Superior temporal gyrus (tissue), 1 donor: ENCODE measurements around the gene RBM20.
A peak's percentile ranks its signal among the peaks of the same experiment; 100 is the strongest.

Source experiments
- DNase-seq: peaks from one replicate; pipeline ENCODE4 v3.0.0-alpha.2; 2016; ENCODE audit errors: extremely low spot score

RBM20 gene

DNA sequence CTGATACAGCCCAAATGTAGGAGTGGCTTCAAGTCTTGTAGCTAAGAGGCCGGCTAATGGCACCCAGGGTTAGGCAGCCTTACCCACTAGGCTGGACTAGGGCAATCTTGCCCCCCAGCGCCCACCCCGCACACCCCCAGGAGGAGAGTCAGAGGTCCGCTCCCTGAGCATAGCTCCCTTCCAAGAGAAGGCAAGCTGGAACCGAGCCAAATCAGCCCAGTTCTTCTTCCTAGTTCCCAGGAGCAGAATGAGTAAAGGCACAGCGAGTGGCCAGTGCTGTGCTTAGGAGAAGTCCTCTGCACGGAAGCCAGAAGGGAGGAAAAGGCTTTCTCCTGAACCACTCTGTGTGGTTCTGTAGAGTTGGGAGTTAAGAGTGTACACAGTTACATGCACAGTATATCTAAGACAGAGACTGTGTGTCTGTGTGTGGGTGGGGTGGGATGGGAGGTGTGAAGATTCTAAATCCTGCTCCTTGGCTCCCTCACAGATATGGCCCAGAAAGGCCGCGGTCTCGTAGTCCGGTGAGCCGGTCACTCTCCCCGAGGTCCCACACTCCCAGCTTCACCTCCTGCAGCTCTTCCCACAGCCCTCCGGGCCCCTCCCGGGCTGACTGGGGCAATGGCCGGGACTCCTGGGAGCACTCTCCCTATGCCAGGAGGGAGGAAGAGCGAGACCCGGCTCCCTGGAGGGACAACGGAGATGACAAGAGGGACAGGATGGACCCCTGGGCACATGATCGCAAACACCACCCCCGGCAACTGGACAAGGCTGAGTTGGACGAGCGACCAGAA is 167.8 kb downstream of the RBM20 start:
- no peak for DNase-seq

DNA sequence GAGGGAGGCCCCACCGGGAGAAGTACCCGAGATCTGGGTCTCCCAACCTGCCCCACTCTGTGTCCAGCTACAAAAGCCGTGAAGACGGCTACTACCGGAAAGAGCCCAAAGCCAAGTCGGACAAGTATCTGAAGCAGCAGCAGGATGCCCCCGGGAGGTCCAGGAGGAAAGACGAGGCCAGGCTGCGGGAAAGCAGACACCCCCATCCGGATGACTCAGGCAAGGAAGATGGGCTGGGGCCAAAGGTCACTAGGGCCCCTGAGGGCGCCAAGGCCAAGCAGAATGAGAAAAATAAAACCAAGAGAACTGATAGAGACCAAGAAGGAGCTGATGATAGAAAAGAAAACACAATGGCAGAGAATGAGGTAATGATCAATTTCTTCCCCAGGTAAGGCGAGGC is 168.4 kb downstream of the RBM20 start:
- DNase-seq, result no peak

DNA sequence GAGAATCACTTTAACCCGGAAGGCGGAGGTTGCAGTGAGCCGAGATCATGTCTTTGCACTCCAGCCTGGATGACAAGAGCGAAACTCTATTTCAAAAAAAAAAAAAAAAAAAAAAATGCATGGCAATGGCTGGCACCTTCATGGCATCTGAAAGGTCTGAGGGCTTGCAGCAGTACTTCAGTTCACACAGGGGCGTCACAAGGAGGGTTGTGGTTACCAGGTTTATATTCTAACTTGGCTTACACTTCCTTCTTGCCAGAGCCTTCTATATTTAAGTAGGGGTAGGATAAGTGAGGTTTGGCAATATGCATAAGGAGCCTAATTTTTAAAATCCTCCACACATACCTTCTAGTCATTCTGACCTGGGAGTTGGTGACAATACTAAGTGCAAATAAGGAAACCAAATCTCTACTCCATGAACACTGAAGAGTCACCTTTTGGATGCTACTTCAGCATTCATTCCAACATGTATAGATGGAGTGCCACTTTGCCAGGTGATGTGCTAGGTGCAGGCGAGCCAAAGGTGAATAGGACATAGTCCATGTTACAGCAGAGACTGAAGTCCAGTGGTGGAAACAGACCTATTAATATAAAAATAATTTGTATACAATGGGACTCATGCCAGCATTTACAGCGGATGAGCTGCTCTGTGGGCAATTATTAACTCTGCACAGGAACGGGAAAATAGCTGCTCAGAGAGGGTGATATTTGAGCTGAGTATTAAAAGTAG is 169.8 kb downstream of the RBM20 start:
- no peak for DNase-seq

DNA sequence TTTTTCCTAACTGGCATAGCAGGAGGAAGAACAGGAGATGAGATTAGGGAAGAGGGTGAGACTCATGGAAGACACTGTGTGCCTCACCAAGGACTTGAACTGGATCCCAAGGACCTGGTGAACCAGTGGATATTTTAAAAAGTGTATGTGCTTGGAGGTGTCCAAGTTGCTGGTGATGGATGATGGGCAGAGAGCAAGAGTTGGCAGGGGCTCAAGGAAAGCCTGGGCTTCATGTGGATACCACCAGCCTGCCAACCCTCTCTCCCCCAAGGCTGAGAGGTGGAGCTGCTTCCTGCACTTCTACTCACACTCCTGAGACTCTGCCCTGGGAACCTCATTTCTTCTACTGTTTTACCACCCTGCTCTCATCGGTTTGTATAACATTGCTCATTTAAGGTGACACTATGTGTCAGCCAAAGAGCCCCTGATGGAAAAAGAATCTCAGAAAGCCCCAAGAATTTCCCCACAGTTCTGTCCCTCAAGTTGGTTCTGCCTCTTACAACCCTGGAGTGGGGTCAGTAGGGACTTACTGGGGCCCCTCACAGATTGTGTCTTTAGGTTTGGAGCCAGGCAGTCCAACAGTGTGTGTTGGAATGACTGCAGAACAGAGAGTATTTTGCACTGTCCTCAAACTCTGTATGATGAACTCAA is 171.3 kb downstream of the RBM20 start:
- DNase-seq, result no peak

DNA sequence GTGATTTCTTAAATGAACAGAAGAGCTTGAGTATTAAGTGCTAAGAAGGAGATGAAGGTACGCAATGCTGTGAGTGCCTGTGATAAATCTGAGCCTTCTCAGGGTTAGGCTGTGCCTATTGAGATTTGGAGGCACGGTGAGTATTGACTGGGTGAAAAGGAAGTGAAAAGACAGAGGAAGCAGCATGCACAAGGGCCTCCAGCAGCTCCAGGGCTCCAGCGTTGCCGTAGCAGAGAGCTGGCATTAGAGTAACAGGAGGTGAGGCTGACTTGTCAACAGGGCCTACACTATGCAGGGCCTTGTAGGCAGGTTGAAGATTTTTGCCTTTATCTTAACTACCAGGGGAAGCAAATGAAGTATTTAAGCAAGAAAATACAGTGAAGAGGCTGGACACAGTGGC is 173.5 kb downstream of the RBM20 start:
- DNase-seq, result no peak

DNA sequence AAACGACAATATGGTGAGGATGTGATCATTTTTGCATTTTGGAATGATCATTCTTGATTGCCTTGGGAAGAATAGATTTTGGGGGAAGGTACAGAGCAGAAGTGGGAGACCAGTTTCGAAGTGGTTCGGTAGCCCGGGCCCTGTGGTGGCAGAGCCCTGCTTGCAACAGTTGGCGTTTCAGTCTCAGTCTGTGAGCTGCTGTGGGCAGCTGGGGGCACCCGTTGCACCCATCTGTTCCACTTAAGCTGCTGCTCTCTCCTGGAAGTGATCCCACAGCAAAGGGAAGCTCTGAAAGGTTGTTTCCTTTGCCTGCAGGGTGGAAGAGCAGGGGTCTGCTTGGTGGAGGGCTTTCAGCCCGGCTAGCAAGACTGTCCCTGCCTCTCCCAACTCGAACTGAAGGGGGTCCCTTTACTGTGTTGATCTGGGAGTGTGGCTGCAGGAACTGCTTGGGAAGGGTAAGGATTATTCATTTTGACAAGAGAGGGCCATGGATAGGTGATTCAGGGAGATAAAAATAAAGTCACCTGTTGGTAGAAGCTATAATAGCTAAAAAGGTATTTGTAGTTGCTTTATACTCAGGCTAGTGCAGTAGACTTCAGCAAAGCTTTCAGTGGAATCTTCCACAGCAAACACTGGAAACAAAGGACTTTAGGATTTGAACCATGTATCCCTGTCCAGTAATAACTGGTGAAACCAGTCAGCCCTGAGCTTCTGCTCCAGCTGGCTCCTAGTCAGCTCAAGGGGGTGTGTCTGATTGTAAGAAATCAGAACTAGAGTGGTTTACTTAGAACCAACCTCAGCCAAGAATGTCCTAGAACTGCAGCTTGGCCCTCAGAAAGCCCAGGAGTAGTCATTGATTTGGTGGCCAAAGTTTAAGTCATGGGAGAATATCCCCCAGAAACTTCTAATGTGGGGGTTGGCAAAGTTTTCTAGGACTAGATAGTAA is 174.4 kb downstream of the RBM20 start:
- DNase-seq, result no peak

DNA sequence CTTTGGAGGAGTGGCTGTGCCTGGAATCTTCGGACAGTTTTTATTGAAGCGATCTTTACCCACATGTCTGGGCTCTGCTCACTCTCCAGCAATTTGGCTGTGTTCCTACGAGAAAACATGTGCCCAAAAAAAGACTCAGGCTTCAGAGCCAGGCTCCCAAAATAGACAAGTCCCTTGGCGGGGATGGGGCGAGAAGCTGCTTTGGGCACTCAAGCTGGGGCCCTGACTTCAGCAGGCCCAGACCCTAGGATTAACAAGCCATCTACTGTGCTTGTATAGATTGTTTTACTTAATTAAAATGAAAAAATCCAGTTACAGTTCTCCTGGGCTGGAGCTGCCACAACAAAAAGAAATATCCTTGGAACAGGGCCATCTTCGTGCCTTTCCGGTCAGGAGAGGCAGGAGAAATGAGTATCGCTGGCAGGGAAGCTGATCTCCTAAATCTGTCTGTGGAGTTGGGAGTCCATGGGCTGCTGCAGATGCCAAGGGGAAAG is 176.2 kb downstream of the RBM20 start:
- DNase-seq, result peak; percentile 82

DNA sequence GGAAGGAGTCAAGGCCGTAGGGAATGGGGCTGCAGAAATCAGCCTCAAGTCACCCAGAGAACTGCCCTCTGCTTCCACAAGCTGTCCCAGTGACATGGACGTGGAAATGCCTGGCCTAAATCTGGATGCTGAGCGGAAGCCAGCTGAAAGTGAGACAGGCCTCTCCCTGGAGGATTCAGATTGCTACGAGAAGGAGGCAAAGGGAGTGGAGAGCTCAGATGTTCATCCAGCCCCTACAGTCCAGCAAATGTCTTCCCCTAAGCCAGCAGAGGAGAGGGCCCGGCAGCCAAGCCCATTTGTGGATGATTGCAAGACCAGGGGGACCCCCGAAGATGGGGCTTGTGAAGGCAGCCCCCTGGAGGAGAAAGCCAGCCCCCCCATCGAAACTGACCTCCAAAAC is 177.4 kb downstream of the RBM20 start:
- DNase-seq, result no peak

DNA sequence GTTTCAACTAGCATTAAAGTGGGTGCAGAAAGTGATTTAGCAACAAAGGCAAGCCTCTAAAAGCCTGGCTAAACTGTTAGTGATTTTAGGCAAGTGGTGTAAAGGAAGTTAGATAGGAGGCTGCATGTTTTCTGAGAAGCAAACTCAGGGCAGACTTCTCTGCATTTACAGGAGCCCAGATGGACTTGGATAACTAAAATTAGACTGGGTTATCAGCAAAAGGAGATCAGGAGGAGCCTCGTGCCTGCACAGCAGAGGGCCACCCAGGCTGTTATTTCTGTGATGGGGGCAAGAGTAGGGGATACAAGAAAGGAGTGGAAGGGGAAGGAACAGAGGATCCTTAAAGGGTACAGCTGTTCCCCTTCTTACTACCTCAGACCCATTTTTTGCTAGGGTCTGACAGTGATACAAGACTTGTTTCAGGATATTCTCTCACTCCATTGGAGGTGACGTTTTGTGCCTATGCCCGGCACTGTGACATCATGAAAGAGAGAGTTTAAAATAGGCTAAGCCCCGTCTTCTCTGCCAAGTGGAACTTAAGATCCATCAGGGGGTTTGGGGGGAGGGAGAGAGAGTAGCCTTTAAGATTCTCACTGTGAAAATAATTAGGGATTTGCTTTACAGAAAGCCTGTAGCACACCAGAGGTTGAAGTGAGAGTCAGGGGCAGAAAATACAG is 178.0 kb downstream of the RBM20 start:
- peak; percentile 39 for DNase-seq

DNA sequence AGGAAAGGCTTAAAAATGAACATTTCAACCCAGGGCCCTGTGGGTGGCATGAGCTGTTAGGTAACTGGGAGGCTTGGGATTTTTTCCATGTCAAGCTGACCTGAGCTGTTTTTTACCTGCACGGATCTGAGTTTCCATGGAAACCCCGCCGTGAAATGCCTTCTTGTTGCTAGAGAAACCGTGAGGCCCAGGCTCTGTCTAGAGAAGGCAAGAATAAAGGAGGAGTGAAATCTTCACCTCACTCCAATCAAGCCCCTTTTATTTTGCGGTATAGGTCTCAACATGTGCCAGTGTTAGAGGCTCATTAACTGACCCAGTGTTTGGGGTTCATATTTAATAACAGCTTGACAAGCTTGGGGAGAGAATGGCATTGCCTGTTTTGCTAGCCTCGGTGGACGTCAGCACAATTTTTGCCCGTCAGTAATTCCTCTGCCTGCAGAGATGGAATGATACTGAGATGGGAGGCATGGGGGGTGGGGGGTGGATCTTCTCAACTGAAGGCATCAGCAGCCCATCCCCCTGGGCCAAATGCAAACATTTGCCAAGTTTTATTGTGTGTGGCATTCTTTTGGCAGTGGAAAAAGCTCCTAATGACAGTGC is 178.7 kb downstream of the RBM20 start:
- peak; percentile 54 for DNase-seq

DNA sequence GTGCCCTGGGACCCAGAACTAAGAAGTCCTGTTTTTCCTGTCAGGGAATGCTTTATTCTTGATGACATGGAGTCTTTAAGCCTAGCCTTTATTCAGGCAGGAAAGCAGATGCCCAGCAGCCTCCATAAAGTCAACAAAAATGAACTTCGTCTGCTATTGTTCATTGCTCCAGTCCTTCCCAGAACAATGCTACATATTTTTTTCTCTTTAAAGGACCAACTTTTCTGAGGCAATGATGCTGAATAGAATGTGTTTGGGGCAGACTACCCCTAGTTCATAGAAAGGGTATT is 180.0 kb downstream of the RBM20 start:
- DNase-seq, result no peak

DNA sequence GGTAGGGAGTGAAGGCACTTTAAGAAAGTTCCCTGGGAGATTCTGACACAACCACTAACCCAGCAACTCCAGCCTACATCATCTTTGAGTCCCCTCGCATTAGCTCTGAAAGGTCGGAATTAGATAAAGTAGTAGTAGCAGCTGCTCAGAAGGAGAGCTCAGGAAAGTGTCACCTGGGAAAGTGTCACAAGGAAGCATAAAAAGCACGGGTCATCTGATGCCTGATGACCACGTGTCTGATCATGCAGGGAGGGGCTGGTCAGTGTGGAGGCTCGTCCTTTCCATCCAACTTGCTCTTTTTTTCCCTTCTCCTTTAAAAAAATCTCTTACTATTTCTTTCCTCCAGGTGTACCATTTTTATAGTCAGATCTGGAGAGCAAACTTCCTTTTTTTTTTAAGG is 180.5 kb downstream of the RBM20 start:
- DNase-seq, result no peak

DNA sequence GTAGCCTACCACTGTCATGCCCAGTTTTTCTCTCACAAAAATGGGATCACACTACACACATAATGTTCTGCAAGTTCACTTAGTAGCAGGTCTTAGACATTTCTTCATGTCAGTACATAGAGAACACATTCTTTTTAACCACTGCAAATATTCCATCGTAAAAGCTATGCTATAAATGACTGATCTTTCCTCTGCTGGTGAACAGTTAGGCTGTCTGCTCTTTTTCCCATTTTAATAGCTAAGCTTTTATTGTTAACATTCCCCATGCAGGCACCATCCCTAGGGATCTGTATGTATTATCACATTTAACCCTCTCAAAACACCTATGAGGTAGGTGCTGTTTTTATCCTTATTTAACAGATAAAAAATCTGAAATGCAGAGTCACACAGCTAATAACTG is 181.4 kb downstream of the RBM20 start:
- DNase-seq, result no peak

DNA sequence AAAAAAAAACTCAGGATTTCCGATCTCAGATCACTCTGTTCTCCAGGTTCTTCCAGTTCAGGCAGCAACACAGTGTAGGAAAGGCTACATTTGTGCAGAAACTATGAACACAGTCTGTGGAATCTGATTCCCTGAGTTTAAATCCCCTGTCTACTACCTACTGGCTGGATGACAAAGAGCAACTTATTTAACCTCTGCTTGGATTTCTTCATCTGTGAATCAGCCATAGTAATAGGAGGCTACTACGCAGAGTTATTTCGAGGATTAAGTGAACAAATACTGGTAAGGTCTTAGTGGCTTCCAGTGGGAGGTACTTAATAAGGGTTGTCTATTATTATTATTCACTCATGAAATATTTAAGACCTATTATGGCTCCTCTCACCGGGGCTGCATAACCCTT is 183.3 kb downstream of the RBM20 start:
- DNase-seq, result no peak

DNA sequence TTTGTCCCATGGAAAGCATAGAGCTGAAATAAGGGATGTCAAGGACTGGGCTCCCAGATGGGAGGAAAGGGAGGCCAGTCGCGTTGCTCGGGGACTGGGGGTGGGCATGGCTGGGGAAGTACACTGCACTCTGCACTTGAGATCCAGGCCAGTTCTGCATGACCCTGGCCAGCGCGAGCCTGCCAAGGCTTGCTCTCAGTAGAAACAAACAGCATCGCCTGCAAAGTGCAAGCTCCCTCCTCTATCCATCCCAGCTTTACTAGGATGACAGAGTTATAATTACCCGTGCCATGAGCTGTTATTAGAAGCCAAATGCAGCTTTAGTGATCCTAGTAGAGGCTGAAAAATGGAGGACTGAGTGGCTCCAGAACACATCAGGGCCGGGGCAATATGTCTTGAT is 183.7 kb downstream of the RBM20 start:
- no peak for DNase-seq

DNA sequence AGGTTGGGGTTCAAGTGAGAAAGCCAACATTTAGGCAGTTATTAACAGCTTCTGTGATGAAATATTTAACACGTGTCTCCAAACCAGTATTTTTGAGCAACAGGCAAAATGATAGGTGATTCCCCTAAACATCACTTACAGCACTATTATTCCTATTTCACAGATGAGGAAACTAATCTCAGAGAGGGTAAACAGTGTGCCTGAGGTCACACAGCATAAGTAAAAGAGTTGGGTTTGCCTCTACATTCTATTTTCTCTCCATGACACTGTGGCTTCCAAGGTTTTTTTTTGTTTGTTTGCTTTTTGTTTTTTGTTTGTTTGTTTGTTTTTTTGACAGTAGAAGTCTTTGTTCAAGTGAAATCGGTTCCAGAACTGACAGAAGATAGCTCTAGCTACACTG is 184.4 kb downstream of the RBM20 start:
- no peak for DNase-seq

DNA sequence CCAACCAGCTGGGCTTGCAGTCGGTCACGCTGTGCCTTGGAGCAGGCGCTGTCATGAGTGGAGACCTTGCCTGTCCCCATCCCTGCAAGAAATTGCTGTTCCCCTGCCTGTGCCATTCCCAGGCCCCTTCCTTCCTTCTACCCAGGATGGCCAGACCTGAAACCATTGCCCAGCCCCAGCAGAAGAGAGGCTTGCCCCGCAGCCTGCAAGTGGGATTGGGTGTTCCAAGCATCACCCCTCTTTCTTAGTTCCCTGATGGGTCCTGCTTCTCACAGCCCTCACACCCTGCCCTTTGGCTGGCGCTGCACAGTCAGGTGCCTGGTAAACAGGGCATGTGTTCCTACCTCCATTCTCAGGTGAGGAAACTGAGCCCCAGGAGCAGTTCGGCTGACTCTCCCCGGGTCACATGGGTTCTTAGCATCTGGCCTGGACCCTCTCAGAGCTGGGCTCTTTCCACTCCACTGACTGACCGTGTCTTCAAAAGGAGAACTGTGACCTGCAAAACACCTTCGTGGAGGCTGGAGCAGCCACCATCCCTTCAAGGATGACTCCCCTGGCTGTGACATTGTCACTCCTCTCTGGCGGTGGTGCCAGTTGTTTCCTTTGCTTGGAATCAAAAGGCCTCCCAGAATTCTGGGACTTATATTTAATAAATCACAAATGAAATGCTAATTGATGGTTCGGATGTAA is 185.7 kb downstream of the RBM20 start:
- DNase-seq, result no peak

DNA sequence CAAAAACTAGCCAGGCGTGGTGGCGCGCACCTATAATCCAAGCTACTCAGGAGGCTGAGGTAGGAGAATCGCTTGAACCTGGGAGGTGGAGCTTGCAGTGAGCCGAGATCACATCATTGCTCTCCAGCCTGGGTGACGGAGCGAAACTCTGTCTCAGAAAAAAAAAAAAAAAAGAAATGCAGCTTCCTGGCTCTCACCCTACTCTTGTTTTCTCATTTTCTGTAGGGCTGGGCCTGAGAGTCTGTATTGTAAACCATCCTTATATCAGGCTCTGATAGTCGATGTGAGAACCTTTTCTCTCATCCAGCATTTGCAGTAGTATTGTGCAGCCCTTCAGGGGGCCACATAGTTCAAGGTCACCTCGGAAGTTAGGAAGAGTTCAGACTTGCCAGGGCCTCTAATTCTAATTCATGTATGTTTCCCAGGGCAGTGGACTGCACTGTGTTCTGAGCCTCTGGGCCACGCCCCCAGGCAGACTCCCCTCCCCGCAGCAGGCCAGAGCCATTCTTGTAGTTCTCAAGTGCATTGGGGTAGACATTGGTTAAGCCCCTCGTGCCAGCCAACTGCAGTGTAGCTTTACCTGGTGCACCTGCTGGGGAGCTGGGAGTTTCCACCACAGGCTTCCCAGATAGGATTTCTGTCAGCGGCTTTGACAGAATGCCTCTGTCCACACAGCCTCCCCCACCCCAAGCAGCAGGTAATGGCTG is 189.3 kb downstream of the RBM20 start:
- DNase-seq, result no peak

DNA sequence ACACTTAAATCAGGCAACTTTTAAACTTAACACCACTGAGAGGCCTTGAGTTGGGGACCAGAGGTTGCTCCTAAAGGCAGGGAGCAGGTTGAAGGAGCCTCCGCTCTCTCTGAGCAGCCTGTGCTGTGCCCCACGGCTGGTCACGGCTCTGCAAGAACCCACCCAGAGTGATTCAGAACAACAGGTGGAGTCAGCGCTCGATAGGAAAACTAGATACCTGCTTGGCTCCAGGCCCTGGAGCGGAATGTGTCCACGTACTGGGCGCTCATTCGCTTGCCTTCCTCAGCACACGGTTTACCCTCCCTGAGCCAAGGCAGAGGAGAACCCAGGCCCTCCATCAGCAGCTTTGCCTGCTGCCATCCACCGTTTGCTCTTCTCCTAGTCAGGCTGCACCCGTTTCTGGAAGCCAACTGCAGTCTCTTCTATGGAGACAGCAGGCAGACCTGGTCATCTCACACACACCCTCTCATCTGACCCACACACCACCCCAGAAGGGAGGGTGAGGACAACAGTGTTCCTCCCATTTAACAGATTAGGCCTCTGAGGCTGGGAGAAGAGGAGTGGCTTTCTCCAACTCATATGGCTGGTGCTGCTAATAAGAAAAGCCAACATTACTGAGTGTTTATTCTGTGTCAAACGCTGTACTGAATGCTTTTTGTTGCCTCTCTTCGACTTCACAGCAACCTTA is 189.9 kb downstream of the RBM20 start:
- no peak for DNase-seq
